Measurements from ENCODE around the gene TEAD3. TPM values are rescaled to one million over a fixed set of nuclear protein-coding genes. Genes with fewer than 3 reads are reported as not detected.

The TEAD3 gene
- total RNA-seq, 1 donor from 2014 or later: 57.1 TPM

DNA sequence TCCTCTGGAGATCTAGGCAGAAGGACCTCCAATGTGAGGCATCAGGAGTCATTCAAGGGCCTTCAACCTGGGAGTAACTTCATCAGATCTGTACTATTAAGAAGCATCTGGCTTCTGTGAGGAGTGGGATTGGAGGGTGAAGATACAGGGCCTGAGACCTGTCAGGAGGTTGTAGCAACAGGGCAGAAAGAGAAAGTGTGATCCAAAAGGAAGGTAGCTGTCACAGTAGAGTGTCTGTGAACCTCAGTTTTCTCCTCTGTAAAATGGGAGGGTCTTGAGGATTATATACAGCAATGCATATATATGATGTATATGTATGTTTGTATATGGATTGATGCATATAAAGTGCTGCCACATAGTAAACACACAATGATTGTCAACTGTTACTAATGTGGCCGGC lies 31.2 kb downstream of the TEAD3 start:
- Mint-ChIP-seq H3K4me1 (ENCODE audit: low read depth) (peaks cover 22% of the 10 kb centered on the region), H3K4me3 (ENCODE audit: unreplicated experiment) (no peak overlapping the region), H3K27ac (ENCODE audit: unreplicated experiment) (no peak overlapping the region), H3K9me3 (ENCODE audit: low read depth) (no peaks in the 10 kb centered on the region), H3K36me3 (ENCODE audit: low read depth) (peaks cover 19% of the 10 kb centered on the region), H3K27me3 (ENCODE audit: low read depth) (no peaks in the 10 kb centered on the region)
- DNase-seq (ENCODE audit: low spot score): no peak
- TF ChIP-seq, protein P1, sequence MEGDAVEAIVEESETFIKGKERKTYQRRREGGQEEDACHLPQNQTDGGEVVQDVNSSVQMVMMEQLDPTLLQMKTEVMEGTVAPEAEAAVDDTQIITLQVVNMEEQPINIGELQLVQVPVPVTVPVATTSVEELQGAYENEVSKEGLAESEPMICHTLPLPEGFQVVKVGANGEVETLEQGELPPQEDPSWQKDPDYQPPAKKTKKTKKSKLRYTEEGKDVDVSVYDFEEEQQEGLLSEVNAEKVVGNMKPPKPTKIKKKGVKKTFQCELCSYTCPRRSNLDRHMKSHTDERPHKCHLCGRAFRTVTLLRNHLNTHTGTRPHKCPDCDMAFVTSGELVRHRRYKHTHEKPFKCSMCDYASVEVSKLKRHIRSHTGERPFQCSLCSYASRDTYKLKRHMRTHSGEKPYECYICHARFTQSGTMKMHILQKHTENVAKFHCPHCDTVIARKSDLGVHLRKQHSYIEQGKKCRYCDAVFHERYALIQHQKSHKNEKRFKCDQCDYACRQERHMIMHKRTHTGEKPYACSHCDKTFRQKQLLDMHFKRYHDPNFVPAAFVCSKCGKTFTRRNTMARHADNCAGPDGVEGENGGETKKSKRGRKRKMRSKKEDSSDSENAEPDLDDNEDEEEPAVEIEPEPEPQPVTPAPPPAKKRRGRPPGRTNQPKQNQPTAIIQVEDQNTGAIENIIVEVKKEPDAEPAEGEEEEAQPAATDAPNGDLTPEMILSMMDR (IDR thresholded peaks at IDR 0.05): no peak

- TF ChIP-seq, protein P1 (IDR thresholded peaks at IDR 0.05): no peak
- Mint-ChIP-seq H3K27ac (ENCODE audit: unreplicated experiment) (no peak overlapping the region), H3K4me3 (ENCODE audit: unreplicated experiment) (no peak overlapping the region), H3K9me3 (ENCODE audit: low read depth) (no peaks in the 10 kb centered on the region), H3K27me3 (ENCODE audit: low read depth) (no peaks in the 10 kb centered on the region), H3K4me1 (ENCODE audit: low read depth) (peaks cover 7% of the 10 kb centered on the region), H3K36me3 (ENCODE audit: low read depth) (peaks cover 8% of the 10 kb centered on the region)
- no peak for DNase-seq (ENCODE audit: low spot score)
Observed at GRCh38 chr6:35463292-35463691, 33.6 kb downstream of the TEAD3 start.

DNA sequence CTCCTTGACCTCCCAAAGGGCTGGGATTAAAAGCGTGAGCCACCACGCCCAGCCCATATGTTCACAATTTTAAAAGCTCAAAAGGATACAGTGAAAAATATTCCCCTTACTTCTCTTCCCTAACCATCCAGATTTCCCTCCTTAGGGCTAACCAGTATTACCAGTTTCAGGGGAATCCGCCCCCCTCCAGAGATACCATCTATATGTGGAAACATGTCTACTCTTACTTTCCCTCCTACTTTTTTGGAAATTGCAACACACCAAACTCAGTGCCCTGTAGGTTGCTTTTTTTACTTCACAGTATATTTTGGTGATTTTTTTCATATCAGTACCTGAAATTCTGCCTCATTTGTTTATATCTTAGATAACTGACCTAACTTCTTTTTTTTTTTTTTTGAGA lies 35.6 kb downstream of the TEAD3 start:
- no peaks in the 10 kb centered on the region for H3K9me3 Mint-ChIP-seq (ENCODE audit: low read depth)
- H3K4me3 Mint-ChIP-seq (ENCODE audit: unreplicated experiment): no peak overlapping the region
- H3K27ac Mint-ChIP-seq (ENCODE audit: unreplicated experiment): no peak overlapping the region
- DNase-seq (ENCODE audit: low spot score): no peak
- no peaks in the 10 kb centered on the region for H3K27me3 Mint-ChIP-seq (ENCODE audit: low read depth)
- no peaks in the 10 kb centered on the region for H3K4me1 Mint-ChIP-seq (ENCODE audit: low read depth)
- H3K36me3 Mint-ChIP-seq (ENCODE audit: low read depth): peaks cover 8% of the 10 kb centered on the region
- TF ChIP-seq, protein P1 (IDR thresholded peaks at IDR 0.05): no peak

- DNase-seq (ENCODE audit: low spot score): no peak
- Mint-ChIP-seq H3K27ac (ENCODE audit: unreplicated experiment) (no peak overlapping the region), H3K36me3 (ENCODE audit: low read depth) (peaks cover 12% of the 10 kb centered on the region), H3K9me3 (ENCODE audit: low read depth) (no peaks in the 10 kb centered on the region), H3K4me3 (ENCODE audit: unreplicated experiment) (no peak overlapping the region), H3K27me3 (ENCODE audit: low read depth) (no peaks in the 10 kb centered on the region), H3K4me1 (ENCODE audit: low read depth) (peaks cover 19% of the 10 kb centered on the region)
- TF ChIP-seq, protein P1 (IDR thresholded peaks at IDR 0.05): no peak
Observed at GRCh38 chr6:35457907-35458306, 39.0 kb downstream of the TEAD3 start.

- no peak overlapping the region for H3K27ac Mint-ChIP-seq (ENCODE audit: unreplicated experiment)
- TF ChIP-seq, protein P1 (IDR thresholded peaks at IDR 0.05): no peak
- no peaks in the 10 kb centered on the region for H3K27me3 Mint-ChIP-seq (ENCODE audit: low read depth)
- H3K36me3 Mint-ChIP-seq (ENCODE audit: low read depth): peaks cover 8% of the 10 kb centered on the region
- H3K4me3 Mint-ChIP-seq (ENCODE audit: unreplicated experiment): no peak overlapping the region
- no peak for DNase-seq (ENCODE audit: low spot score)
- H3K4me1 Mint-ChIP-seq (ENCODE audit: low read depth): peaks cover 25% of the 10 kb centered on the region
- H3K9me3 Mint-ChIP-seq (ENCODE audit: low read depth): no peaks in the 10 kb centered on the region
Observed at GRCh38 chr6:35454391-35455110, 42.3 kb downstream of the TEAD3 start.

Measured in chondrocyte (in vitro differentiated cells).